GM12878 (cell line): ENCODE measurements around the gene SLC44A4. TPM values are rescaled to one million over a fixed set of nuclear protein-coding genes. Genes with fewer than 3 reads are reported as not detected.

Experiments
- BCL11A ChIP-seq: IDR thresholded peaks from 2 replicates; pipeline ENCODE4 v1.6.1; 2011; ENCODE audit warnings: low read depth, low read length
- BMI1 ChIP-seq: fragments of 450-650 bp; IDR thresholded peaks from 2 replicates; pipeline ENCODE4 v1.6.1; 2016; ENCODE audit warnings: mild to moderate bottlenecking, moderate library complexity, borderline replicate concordance
- BRCA1 ChIP-seq: IDR thresholded peaks from 2 replicates; pipeline ENCODE4 v1.6.1; 2011; ENCODE audit warnings: low read depth, low read length, improper control_type of control experiment
- CUX1 ChIP-seq: IDR thresholded peaks from 2 replicates; pipeline ENCODE4 v1.6.1; 2012; ENCODE audit warnings: improper control_type of control experiment, low read depth, low read length; ENCODE audit not compliant: insufficient replicate concordance
- EED ChIP-seq: sonication (generic); IDR thresholded peaks from 2 replicates; pipeline ENCODE4 v1.6.1; 2016; ENCODE audit warnings: antibody characterized with exemption, low read depth
- IRF4 ChIP-seq: IDR thresholded peaks from 2 replicates; pipeline ENCODE4 v1.6.1; 2011; ENCODE audit warnings: low read depth, low read length
- PBX3 ChIP-seq: IDR thresholded peaks from 2 replicates; pipeline ENCODE4 v1.6.1; 2011; ENCODE audit warnings: mild to moderate bottlenecking, low read depth, low read length, moderate library complexity; ENCODE audit not compliant: insufficient replicate concordance
- PML ChIP-seq: IDR thresholded peaks from 2 replicates; pipeline ENCODE4 v1.6.1; 2012; ENCODE audit warnings: low read length, inconsistent platforms
- POLR2AphosphoS5 ChIP-seq: IDR thresholded peaks from 2 replicates; pipeline ENCODE4 v1.6.1; 2011; ENCODE audit warnings: mild to moderate bottlenecking, low read length, inconsistent platforms
- RAD51 ChIP-seq: fragments of 450-650 bp; IDR thresholded peaks from 2 replicates; pipeline ENCODE4 v1.6.1; 2016; ENCODE audit warnings: moderate library complexity, mild to moderate bottlenecking, inconsistent platforms
- SIN3A ChIP-seq: IDR thresholded peaks from 2 replicates; pipeline ENCODE4 v1.6.1; 2012; ENCODE audit warnings: low read depth, low read length, improper control_type of control experiment
- SIX5 ChIP-seq: IDR thresholded peaks from 2 replicates; pipeline ENCODE4 v1.6.1; 2011; ENCODE audit warnings: mild to moderate bottlenecking, low read depth, low read length, moderate library complexity; ENCODE audit not compliant: severe bottlenecking
- TBL1XR1 ChIP-seq: IDR thresholded peaks from 2 replicates; pipeline ENCODE4 v1.6.1; 2012; ENCODE audit warnings: low read depth, low read length, improper control_type of control experiment
- ZBTB40 ChIP-seq: fragments of 450-650 bp; IDR thresholded peaks from 2 replicates; pipeline ENCODE4 v1.6.1; 2016; ENCODE audit warnings: mild to moderate bottlenecking, moderate library complexity, borderline replicate concordance
- ZNF687 ChIP-seq: fragments of 450-650 bp; IDR thresholded peaks from 2 replicates; pipeline ENCODE4 v1.6.1; 2017; ENCODE audit warnings: mild to moderate bottlenecking, moderate library complexity
- polyA plus RNA-seq, 11 experiments: library from polyadenylated mRNA; depleted of rRNA in 4 of 11; unstranded in 6 of 11; stranded (reverse) in 5 of 11; fragments of >200 nt; fragmentation: Nextera tagmentation in 4 of 11; fragmentation: Illumina TruSeq in 1 of 11; extraction: Ambion mirVana in 4 of 11; extraction: Trizol in 1 of 11; gene quantifications; 1 replicate in 1 of 11; 2 replicates in 10 of 11; pipeline versions ENCODE4 v1.2.1 to v1.2.3, GENCODE V29; 2011 to 2016; ENCODE audit warnings: inconsistent platforms in 2 of 11, missing spikeins in 2 of 11, low read depth in 1 of 11
- total RNA-seq, 4 experiments: library from RNA; depleted of rRNA in 3 of 4; stranded (reverse); fragments of >200 nt in 3 of 4; fragmentation: Illumina TruSeq in 1 of 4; extraction: Trizol in 1 of 4; gene quantifications; 2 replicates each; pipeline versions ENCODE4 v1.2.1 to v1.2.3, GENCODE V29; 2013 to 2021

SLC44A4 gene
- total and polyA plus RNA-seq, 10 of the 15 experiments (the other 5 are each of a cell fraction or from before 2014, with no cell fraction given) = 0.04 to 0.24 (median 0.15) TPM; not detected in 3

- TF ChIP-seq SIX5 = peak; percentile 29
- no peak for TF ChIP-seq TBL1XR1
- TF ChIP-seq ZNF687 = no peak
- TF ChIP-seq IRF4 = 0 out of 2 replicates have a peak, but pooled peaks have one; percentile 14
- 0 out of 2 replicates have a peak, but pooled peaks have one; percentile 6 for TF ChIP-seq BCL11A
- TF ChIP-seq SIN3A = peak; percentile 70; the same call in 1 of the 2 replicates
- TF ChIP-seq BMI1 = no peak
- no peak for TF ChIP-seq PBX3
- no peak for TF ChIP-seq BRCA1
- TF ChIP-seq EED = 0 out of 2 replicates have a peak, but pooled peaks have one; percentile 18
- TF ChIP-seq CUX1 = no peak
- no peak for TF ChIP-seq ZBTB40
- TF ChIP-seq POLR2AphosphoS5 = no peak
- TF ChIP-seq RAD51 = peak; percentile 76
- TF ChIP-seq PML = no peak
Observed at GRCh38 chr6:31897612-31898382, 19.0 kb upstream of the SLC44A4 start, which contains the start of gene EHMT2 (continued).
